HG03521 (cell line): ENCODE results near the gene FMOD.
A peak's percentile ranks its signal among the peaks of the same experiment; 100 is the strongest.
"Not testable (repeated sequence)": the region's sequence is repeated elsewhere in the genome, so short reads cannot be mapped to it uniquely, and the experiment has no call there.

Experiments used
- ATAC-seq: cut with Tn5 transposase; IDR thresholded peaks from one replicate; pipeline ENCODE4 v1.9.1; 2021; ENCODE audit warnings: mild to moderate bottlenecking, moderate library complexity; ENCODE audit not compliant: unreplicated experiment

The FMOD gene

GRCh38 chr1:203326830-203327683 is 23.9 kb downstream of the FMOD start:
- peak; percentile 72 for ATAC-seq

- no peak for ATAC-seq
Observed at GRCh38 chr1:203325418-203326091, 25.4 kb downstream of the FMOD start.

DNA sequence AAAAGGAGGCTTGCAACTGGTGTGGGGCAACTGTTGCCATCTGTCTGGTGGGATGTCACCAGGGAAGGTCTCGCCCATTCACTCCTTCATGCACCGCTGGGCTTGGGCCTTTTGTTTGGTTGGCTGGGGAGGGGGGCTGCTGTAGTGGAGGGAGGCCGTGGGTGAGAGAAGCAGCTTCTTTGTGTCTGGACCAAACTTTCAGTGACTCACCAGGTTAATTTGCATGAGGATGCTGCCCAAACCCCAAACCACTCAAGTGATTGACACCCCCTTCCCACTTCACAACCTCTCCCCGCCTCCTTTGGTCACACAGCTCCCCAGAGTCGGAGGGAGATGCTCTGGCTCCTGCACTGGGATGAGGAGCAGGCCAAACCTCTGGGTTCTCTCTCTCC is 25.9 kb downstream of the FMOD start:
- ATAC-seq, result no peak

GRCh38 chr1:203324105-203325025 is 26.6 kb downstream of the FMOD start:
- ATAC-seq, result no peak

DNA sequence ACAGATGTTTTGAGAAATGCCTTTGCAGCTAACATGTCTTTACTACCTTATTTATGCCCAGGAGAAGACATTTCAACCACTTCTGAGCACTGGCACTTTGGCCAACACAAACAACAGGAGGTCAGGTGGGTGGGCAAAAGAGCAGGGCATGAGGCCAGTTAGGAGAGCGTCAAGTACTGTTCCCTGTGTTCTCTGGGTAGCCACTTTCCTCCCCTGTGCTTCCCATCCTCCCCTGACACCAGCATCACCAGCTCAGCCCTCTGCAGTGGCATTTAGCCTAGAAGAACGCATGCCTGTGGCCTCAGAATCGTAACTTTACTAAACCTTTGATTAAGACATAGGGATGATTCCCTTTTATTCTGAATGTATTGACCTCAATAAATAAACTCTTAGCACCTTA is 27.3 kb downstream of the FMOD start:
- ATAC-seq, result no peak

DNA sequence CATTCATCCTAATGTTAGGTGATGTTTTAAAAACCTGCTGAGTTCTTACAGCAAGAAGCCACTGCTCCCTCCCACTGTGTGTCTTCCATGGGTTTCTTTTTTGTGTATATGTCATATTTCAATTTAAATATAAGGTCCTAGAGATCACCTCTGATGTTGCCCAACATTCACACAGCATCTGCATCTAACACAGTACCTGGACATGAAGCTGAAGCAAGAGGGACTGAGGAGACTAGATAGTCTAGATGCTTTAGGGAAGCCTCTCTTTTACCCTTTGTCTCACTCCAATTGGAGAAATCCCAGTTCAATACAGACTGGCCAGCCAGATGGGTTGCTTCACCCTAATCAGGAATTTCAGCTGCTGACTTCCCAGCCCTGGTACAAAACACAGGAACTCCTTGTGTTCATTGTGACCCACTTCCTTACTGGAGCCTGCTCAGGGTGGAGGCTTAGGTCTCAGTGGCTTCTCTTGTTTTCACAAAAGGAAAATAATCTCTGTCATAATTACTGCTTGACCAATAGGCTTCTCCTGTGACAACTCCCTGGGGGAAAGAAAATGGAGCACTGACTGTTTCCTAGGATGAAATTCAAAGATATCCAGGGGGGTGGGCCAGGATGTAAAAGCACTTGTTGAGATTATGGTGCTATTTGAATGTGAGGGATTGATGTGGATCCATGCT is 28.3 kb downstream of the FMOD start:
- no peak for ATAC-seq

- ATAC-seq, result no peak
Observed at GRCh38 chr1:203321273-203322052, 29.5 kb downstream of the FMOD start.

- ATAC-seq, result peak; percentile 62
Observed at GRCh38 chr1:203320591-203321272, 30.2 kb downstream of the FMOD start.

- no peak for ATAC-seq
Observed at GRCh38 chr1:203318229-203318517, 32.7 kb downstream of the FMOD start.

DNA sequence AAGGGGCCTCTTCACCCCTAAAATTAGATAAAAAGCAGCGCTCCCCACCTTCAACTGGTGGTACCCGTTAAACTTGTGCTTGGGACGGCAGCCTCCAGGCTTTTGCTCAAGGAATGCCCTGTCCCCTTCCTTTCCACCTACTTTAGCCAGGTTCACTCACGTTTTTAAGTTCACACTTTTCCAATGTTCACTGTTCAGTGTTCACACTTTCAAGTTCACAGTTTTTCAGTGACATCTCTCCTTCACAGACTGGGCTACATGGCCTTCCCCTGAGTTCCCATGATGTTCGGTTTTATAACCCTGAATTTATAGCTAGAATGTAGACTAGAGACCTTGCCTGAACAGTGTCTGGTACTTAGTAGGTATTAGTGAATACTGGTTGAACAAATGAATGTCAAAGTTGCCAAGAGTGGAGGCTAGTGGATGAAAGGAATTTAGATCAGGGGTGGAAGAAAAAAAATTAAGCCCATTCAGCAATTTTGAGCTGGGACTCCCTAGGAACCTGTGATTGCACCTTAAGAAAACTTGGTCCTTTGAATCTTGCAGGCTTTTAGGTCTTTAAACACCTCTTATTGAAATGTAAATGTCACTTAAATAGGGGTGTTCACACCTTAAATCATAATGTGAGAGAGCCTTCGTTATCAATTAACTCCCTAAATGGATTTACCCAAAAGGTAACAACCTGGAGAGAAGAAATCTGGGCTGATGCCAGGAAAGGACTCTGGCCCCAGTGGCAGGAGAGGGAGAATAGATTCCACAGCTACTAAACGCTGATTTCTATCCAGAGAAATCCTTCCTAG is 33.3 kb downstream of the FMOD start:
- ATAC-seq, result no peak

DNA sequence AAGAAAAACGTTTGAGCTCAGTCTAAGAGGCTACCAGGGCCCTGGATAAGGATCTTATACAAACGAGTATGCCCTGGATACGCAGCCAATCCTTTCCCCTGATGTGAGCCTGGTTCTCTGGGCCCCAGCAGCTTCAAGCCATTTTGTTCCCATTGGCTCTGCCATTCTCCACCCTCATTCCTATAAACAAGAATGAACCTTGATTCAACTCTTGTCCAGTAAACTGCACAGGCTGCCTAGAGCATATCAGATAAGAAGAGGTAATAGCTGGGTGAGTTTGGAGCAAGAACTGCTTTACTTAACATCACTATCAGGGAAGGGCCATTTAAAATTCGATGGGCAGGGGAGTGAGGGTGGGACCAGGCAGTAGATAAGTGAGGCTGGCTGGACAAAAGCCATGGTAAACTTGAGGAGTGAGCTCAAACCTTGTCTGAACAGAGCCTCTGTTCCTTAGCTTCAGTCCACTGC is 34.3 kb downstream of the FMOD start:
- no peak for ATAC-seq

- ATAC-seq, result not testable (repeated sequence)
Observed at GRCh38 chr1:203314025-203314759, 36.7 kb downstream of the FMOD start.

DNA sequence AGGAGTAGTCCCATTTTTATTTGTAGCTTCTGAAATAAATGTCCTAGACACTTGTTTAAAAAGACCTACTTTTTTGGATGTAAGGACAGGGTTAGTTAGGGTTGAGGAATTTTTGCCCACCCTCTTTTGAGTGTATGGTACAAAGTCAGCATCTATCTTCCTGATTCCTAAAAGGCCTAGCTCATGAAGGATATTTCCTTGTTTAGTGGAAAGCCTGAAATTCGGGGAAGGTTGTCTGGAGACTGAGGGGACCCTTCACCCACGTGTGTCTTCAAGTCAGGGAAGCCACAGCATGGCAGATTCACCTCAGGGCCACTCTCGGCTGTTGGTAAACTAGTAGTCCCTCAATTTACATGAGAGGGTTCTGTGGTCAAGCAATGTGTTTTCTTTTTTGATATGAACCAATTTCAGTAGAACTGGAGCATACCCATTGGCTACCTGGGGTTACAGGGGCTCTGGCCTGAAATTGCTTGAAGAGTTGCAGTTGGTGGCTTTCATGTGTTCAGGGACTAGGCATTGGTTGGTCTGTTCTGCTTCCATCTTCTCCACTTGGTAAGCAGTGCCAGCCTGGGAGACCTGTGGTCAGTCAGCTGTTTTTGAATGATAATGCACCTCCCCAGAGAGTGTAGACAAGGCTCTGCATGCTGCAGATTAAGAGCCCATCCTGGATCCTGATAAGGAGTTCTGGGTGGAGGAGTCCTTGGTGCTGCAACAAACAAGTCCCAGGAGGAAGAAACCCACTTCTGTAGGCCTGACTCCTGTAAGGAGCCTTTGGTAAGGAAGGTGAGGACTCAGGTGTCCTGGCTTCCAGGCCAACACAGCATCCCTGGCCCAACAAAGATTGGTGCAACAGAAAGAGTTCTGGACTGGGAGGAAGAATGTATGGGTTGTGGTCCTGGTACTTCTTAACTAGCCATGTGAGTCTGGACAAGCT is 39.3 kb downstream of the FMOD start:
- no peak for ATAC-seq

GRCh38 chr1:203308923-203309331 is 42.0 kb downstream of the FMOD start:
- no peak for ATAC-seq

DNA sequence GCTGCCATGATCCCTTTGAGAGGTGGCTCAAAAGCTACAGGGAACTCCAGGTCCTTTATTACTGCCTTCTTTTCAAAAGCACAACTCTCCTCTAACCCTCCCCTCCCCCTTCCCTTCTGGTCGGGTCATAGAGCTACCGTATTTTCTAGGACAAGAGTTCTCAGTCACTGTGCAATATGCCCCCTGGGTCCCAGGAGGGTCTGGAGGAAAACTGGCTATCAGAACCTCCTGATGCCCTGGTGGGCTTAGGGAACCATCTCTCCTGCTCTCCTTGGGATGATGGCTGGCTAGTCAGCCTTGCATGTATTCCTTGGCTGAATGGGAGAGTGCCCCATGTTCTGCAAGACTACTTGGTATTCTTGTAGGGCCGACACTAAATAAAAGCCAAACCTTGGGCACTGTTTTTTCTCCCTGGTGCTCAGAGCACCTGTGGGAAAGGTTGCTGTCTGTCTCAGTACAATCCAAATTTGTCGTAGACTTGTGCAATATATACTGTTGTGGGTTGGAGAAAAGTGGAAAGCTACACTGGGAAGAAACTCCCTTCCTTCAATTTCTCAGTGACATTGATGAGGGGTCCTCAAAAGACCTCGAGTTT is 42.5 kb downstream of the FMOD start:
- no peak for ATAC-seq

DNA sequence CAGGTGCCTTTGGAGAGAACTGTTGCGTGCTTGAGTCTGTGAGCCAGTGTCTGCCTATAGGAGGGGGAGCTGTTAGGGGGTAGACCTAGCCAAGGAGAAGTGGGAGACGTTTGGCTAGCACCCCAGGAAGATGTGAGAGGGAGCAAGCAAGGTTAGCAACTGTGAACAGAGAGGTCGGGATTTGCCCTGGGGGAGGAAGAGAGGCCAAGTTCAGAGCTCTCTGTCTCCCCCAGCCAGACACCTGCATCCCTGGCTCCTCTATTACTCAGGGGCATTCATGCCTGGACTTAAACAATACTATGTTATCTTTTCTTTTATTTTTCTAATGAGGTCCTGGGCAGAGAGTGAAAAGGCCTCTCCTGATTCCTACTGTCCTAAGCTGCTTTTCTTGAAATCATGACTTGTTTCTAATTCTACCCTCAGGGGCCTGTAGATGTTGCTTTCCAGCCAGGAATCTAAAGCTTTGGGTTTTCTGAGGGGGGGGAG is 43.2 kb downstream of the FMOD start:
- no peak for ATAC-seq
